Measurements from ENCODE around the gene BBOF1. TPM values are rescaled to one million over a fixed set of nuclear protein-coding genes. Genes with fewer than 3 reads are reported as not detected.

Gene BBOF1
- polyA plus RNA-seq, 2 of the 4 experiments (the other 2 are of a cell fraction): 4.9 to 5.8 TPM

DNA sequence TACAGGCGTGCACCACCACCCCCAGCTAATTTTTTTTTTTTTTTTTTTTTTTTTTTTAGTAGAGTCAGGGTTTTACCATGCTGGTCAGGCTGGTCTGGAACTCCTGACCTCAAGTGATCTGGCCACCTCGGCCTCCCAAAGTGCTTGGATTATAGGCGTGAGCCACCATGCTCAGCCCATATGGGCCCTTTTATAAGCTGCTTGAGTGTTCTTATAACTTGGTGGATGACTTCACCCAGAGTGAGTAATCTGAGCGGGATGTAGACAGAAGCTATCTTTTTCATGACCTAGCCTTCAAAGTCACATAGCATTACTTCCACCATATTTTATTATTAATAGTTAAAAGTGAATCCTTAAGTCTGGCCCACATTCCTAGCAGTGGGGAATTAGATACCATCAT lies 16.4 kb downstream of the BBOF1 start:
- ATAC-seq: no peak
- H3K27ac ChIP-seq: no peak overlapping the region
- no peak for DNase-seq (ENCODE audit: low read depth in 1 of 2, low spot score in 1 of 2)
- H3K4me3 ChIP-seq: no peak overlapping the region
- 78% methylated on average over 4 of the region's 4 CpGs for WGBS (ENCODE audit: missing lambda C conversion rate)
- no peaks in the 10 kb centered on the region for H3K9me3 ChIP-seq
- H3K4me2 ChIP-seq: no peak overlapping the region
- ChIA-PET CTCF (interaction anchor here (0.6 to 1.9 kb wide), 5 partner anchors 10 to 306 kb away, joined by 3 to 8 read pairs (median 3); partner anchors contain the start of genes BBOF1 and ENTPD5), POLR2A (interaction anchor here (0.7 kb wide), 1 partner anchor 76 kb away, joined by 4 read pairs; no protein-coding TSS in a partner anchor)
- H3K4me1 ChIP-seq: no peaks in the 10 kb centered on the region
- no peak for FAIRE-seq
- TF ChIP-seq RNF2 (IDR thresholded peaks at IDR 0.05; ENCODE audit: borderline replicate concordance, low read depth) (no peak), ZSCAN20 (CRISPR knock-in tag; IDR thresholded peaks at IDR 0.05) (no peak), RARB (CRISPR knock-in tag; IDR thresholded peaks at IDR 0.05) (no peak), GATA3 (IDR thresholded peaks at IDR 0.05; ENCODE audit: borderline replicate concordance) (no peak), EHF (CRISPR knock-in tag; IDR thresholded peaks at IDR 0.05) (no peak), HMGXB4 (CRISPR knock-in tag; IDR thresholded peaks at IDR 0.05; ENCODE audit: borderline replicate concordance) (no peak), KDM5A (IDR thresholded peaks at IDR 0.05) (no peak), NR3C1 (IDR thresholded peaks at IDR 0.05) (no peak), CBX2 (IDR thresholded peaks at IDR 0.05; ENCODE audit: borderline replicate concordance, low read depth) (no peak), CBX8 (IDR thresholded peaks at IDR 0.05) (no peak), HOXB13 (CRISPR knock-in tag; IDR thresholded peaks at IDR 0.05; ENCODE audit: low read depth) (no peak), CEBPB (IDR thresholded peaks at IDR 0.05) (no peak), POLR2AphosphoS2 (conservative IDR thresholded peaks at IDR 0.05; ENCODE audit: low read length) (no peak), EHMT2 (IDR thresholded peaks at IDR 0.05; ENCODE audit: low read depth) (no peak), RFX5 (IDR thresholded peaks at IDR 0.05) (no peak), ZNF302 (CRISPR knock-in tag; IDR thresholded peaks at IDR 0.05) (no peak), RCOR1 (IDR thresholded peaks at IDR 0.05; ENCODE audit: low read depth, low read length) (no peak)
- TF ChIP-seq, protein P1, sequence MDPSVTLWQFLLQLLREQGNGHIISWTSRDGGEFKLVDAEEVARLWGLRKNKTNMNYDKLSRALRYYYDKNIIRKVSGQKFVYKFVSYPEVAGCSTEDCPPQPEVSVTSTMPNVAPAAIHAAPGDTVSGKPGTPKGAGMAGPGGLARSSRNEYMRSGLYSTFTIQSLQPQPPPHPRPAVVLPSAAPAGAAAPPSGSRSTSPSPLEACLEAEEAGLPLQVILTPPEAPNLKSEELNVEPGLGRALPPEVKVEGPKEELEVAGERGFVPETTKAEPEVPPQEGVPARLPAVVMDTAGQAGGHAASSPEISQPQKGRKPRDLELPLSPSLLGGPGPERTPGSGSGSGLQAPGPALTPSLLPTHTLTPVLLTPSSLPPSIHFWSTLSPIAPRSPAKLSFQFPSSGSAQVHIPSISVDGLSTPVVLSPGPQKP (IDR thresholded peaks at IDR 0.05; ENCODE audit: low read depth, low read length): no peak
- TF ChIP-seq, protein P2, sequence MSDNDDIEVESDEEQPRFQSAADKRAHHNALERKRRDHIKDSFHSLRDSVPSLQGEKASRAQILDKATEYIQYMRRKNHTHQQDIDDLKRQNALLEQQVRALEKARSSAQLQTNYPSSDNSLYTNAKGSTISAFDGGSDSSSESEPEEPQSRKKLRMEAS (IDR thresholded peaks at IDR 0.05): no peak

DNA sequence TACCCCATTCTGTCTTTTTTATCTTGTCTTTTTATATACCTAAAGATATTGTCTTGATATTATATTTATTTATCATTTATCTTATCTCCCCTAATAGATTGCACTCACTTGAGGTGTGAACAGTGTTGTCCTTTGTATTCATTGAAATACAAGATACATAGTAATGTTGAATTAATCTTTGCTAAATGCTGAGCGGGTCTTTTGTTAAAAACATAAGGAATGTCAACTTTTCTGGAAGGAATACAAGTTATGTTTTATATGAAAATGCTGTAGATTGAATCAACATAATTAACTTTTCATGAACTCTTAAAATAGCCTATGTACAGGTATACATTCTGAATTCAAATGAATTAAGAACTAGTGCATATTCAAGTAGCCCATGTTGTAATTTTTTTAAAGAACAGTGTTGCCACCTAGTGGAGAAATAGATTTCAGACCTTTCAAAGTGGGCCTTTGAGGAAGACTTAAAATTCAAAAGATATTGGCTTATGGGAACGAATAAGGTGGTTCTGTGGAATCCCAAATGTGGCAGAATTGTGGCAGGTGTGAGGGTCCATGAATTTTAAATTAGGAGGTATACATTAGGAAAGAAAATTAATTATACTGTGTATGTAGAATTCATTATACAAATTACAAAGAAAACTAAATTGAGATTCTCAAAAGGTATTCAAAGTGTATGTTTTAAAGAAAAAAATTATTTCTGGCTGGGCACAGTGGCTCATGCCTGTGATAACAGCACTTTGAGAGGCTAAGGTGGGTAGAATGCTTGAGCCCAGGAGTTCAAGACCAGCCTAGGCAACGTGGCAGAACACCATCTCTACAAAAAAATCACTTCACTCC lies 19.1 kb downstream of the BBOF1 start:
- CTCF ChIA-PET: interaction anchor here (0.7 to 1.0 kb wide), 4 partner anchors 15 to 88 kb away, joined by 3 to 5 read pairs (median 4); partner anchors contain the start of genes COQ6 and FAM161B
- no peak for TF ChIP-seq RARB (CRISPR knock-in tag; IDR thresholded peaks at IDR 0.05)
- TF ChIP-seq, protein P1 (IDR thresholded peaks at IDR 0.05; ENCODE audit: low read depth, low read length): no peak
- TF ChIP-seq SMC3 (IDR thresholded peaks at IDR 0.05): peak; percentile 65
- no peak for TF ChIP-seq HOXA7 (CRISPR knock-in tag; IDR thresholded peaks at IDR 0.05)
- no peak for TF ChIP-seq FOSL2 (IDR thresholded peaks at IDR 0.05)
- no peak for TF ChIP-seq FOSL2 (CRISPR knock-in tag; IDR thresholded peaks at IDR 0.05)
- no peak for TF ChIP-seq NFE2L2 (conservative IDR thresholded peaks at IDR 0.05; ENCODE audit: low read length)
- TF ChIP-seq CTCF (IDR thresholded peaks at IDR 0.05): peak; percentile 75
- TF ChIP-seq RCOR1 (IDR thresholded peaks at IDR 0.05; ENCODE audit: low read depth, low read length): no peak
- TF ChIP-seq MAFK (IDR thresholded peaks at IDR 0.05; ENCODE audit: partially characterized antibody): peak; percentile 67
- TF ChIP-seq RNF2 (IDR thresholded peaks at IDR 0.05; ENCODE audit: borderline replicate concordance, low read depth): no peak
- TF ChIP-seq EHMT2 (IDR thresholded peaks at IDR 0.05; ENCODE audit: low read depth): no peak
- peak; percentile 76 to 81 for TF ChIP-seq RAD21 (conservative IDR thresholded peaks at IDR 0.05 in 1 of 2, IDR thresholded peaks at IDR 0.05 in 1 of 2)
- TF ChIP-seq PBX3 (IDR thresholded peaks at IDR 0.05): no peak
- TF ChIP-seq MYC (IDR thresholded peaks at IDR 0.05; ENCODE audit: borderline replicate concordance, low read length): no peak
- TF ChIP-seq EP300 (IDR thresholded peaks at IDR 0.05): no peak

More for the DNA sequence above, 19.1 kb downstream of the BBOF1 start:
- FAIRE-seq (peak; percentile 92), DNase-seq (ENCODE audit: low read depth in 1 of 2, low spot score in 1 of 2) (peak; percentile 62 to 66), ATAC-seq (peak; percentile 62 to 77; a peak in 4 of 6 replicates)
- 48% methylated on average over 3 of the region's 3 CpGs for WGBS (ENCODE audit: missing lambda C conversion rate)
- Histone ChIP-seq H3K27ac (no peak overlapping the region), H3K4me3 (no peak overlapping the region), H3K4me2 (no peak overlapping the region), H3K9me3 (no peaks in the 10 kb centered on the region), H3K4me1 (no peaks in the 10 kb centered on the region)
- POLR2A ChIA-PET: no interaction called here
